Vagina (tissue), 2 donors: ENCODE results near the gene ALDH3A1.

Experiments
- POLR2A ChIP-seq, 2 donors: fragments of 450-650 bp; IDR thresholded peaks; one replicate each; pipeline ENCODE4 v1.6.1; 2017; ENCODE audit warnings: antibody characterized with exemption in 2 of 2, mild to moderate bottlenecking in 2 of 2, moderate library complexity in 2 of 2
- TF ChIP-seq, protein P1 (sequence below), 3 experiments: fragments of 450-650 bp in 2 of 3; fragments of 200-600 bp in 1 of 3; sonication (generic) in 1 of 3; IDR thresholded peaks; one replicate each; pipeline ENCODE4 v1.5.1; 2017 to 2019; ENCODE audit warnings: antibody characterized with exemption in 3 of 3, mild to moderate bottlenecking in 2 of 3, moderate library complexity in 2 of 3

DNA sequence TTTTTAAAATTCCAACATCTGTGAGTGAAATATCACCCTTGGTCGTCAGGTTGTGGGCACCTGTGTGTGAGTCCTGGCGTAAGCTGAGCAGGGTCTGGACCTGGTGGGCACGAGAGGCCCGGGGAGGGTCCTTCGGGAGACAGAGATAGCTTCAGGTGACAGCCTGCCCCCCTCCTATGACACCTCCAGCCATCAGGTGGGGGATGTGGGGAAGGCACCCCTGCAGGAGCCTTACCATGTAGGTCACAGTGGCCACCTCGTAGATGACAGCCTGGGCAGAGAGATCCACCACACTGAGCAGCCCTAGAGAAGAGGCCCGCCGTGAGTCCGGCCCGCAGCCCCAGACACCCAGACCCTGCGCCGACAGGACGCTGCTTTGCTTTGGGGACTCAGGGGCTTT is 42.9 kb downstream of the ALDH3A1 start:
- TF ChIP-seq, protein P1, sequence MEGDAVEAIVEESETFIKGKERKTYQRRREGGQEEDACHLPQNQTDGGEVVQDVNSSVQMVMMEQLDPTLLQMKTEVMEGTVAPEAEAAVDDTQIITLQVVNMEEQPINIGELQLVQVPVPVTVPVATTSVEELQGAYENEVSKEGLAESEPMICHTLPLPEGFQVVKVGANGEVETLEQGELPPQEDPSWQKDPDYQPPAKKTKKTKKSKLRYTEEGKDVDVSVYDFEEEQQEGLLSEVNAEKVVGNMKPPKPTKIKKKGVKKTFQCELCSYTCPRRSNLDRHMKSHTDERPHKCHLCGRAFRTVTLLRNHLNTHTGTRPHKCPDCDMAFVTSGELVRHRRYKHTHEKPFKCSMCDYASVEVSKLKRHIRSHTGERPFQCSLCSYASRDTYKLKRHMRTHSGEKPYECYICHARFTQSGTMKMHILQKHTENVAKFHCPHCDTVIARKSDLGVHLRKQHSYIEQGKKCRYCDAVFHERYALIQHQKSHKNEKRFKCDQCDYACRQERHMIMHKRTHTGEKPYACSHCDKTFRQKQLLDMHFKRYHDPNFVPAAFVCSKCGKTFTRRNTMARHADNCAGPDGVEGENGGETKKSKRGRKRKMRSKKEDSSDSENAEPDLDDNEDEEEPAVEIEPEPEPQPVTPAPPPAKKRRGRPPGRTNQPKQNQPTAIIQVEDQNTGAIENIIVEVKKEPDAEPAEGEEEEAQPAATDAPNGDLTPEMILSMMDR (IDR thresholded peaks at IDR 0.05) = no peak
- no peak for TF ChIP-seq POLR2A (IDR thresholded peaks at IDR 0.05)
